HG02973 (cell line): Measurements from ENCODE around the gene PCGF3.
"Not testable (repeated sequence)": the region's sequence is repeated elsewhere in the genome, so short reads cannot be mapped to it uniquely, and the experiment has no call there.

Source experiments
- ATAC-seq: cut with Tn5 transposase; IDR thresholded peaks from one replicate; pipeline ENCODE4 v1.9.1; 2021; ENCODE audit warnings: moderate library complexity; ENCODE audit not compliant: unreplicated experiment

Gene PCGF3

GRCh38 chr4:759810-760209 lies 54.2 kb downstream of the PCGF3 start:
- ATAC-seq: not testable (repeated sequence)

GRCh38 chr4:760616-761015 lies 55.0 kb downstream of the PCGF3 start:
- no peak for ATAC-seq

- ATAC-seq: no peak
These were observed 55.5 kb downstream of the PCGF3 start for GRCh38 chr4:761086-761485.

- no peak for ATAC-seq
These were observed 56.1 kb downstream of the PCGF3 start for GRCh38 chr4:761739-762138.

GRCh38 chr4:762211-763190 lies 56.9 kb downstream of the PCGF3 start:
- no peak for ATAC-seq

GRCh38 chr4:763191-763810 lies 57.7 kb downstream of the PCGF3 start:
- no peak for ATAC-seq

GRCh38 chr4:763922-764321 lies 58.3 kb downstream of the PCGF3 start:
- no peak for ATAC-seq

- no peak for ATAC-seq
These were observed 59.0 kb downstream of the PCGF3 start for GRCh38 chr4:764405-765169.

GRCh38 chr4:766152-766515 lies 60.5 kb downstream of the PCGF3 start:
- no peak for ATAC-seq

- ATAC-seq: no peak
These were observed 61.1 kb downstream of the PCGF3 start for GRCh38 chr4:766559-767283.

GRCh38 chr4:768076-768475 lies 62.4 kb downstream of the PCGF3 start:
- no peak for ATAC-seq

- ATAC-seq: no peak
These were observed 63.4 kb downstream of the PCGF3 start for GRCh38 chr4:768995-769394.

GRCh38 chr4:769511-769910 lies 63.9 kb downstream of the PCGF3 start:
- ATAC-seq: no peak

GRCh38 chr4:770022-770421 lies 64.4 kb downstream of the PCGF3 start:
- ATAC-seq: no peak

GRCh38 chr4:771464-771863 lies 65.8 kb downstream of the PCGF3 start:
- no peak for ATAC-seq

GRCh38 chr4:772118-772517 lies 66.5 kb downstream of the PCGF3 start:
- no peak for ATAC-seq

GRCh38 chr4:772776-773175 lies 67.1 kb downstream of the PCGF3 start:
- no peak for ATAC-seq

- ATAC-seq: no peak
These were observed 67.6 kb downstream of the PCGF3 start for GRCh38 chr4:773214-773613.

GRCh38 chr4:774419-775092 lies 68.9 kb downstream of the PCGF3 start:
- ATAC-seq: not testable (repeated sequence)

GRCh38 chr4:775485-775884 lies 69.9 kb downstream of the PCGF3 start:
- not testable (repeated sequence) for ATAC-seq
